H9 (cell line): ENCODE measurements around the gene UTP11. TPM values are rescaled to one million over a fixed set of nuclear protein-coding genes. Genes with fewer than 3 reads are reported as not detected.

Experiments used
- DNase-seq: peaks from one replicate; pipeline ENCODE4 v3.0.0-alpha.2; 2017
- H2AFZ ChIP-seq: one replicate; pipeline ENCODE4 v1.6.1; 2013; ENCODE audit warnings: mild to moderate bottlenecking, low read length, control low read depth, moderate library complexity
- H2AK5ac ChIP-seq: 2 replicates; pipeline ENCODE4 v1.6.1; 2013; ENCODE audit warnings: low read length, control low read depth, mixed read lengths; ENCODE audit not compliant: insufficient read length
- H2BK120ac ChIP-seq: one replicate; pipeline ENCODE4 v1.6.1; 2013; ENCODE audit warnings: low read depth, mild to moderate bottlenecking, low read length, control low read depth, inconsistent platforms; ENCODE audit not compliant: poor library complexity, severe bottlenecking
- H2BK12ac ChIP-seq: 2 replicates; pipeline ENCODE4 v1.6.1; 2013; ENCODE audit warnings: low read length, control low read depth, mixed read lengths, low read depth; ENCODE audit not compliant: insufficient read length
- H2BK15ac ChIP-seq: 2 replicates; pipeline ENCODE4 v1.6.1; 2013; ENCODE audit warnings: low read depth, low read length, control low read depth
- H2BK20ac ChIP-seq: one replicate; pipeline ENCODE4 v1.6.1; 2013; ENCODE audit warnings: low read depth, mild to moderate bottlenecking, low read length, control low read depth, inconsistent platforms; ENCODE audit not compliant: poor library complexity, severe bottlenecking
- H2BK5ac ChIP-seq: 2 replicates; pipeline ENCODE4 v1.6.1; 2013; ENCODE audit warnings: low read length, control low read depth, mixed read lengths; ENCODE audit not compliant: insufficient read length
- H3K14ac ChIP-seq: 2 replicates; pipeline ENCODE4 v1.6.1; 2013; ENCODE audit warnings: low read length, control low read depth; ENCODE audit not compliant: insufficient read depth
- H3K18ac ChIP-seq: 2 replicates; pipeline ENCODE4 v1.6.1; 2013; ENCODE audit warnings: low read depth, mild to moderate bottlenecking, mixed read lengths, low read length, control low read depth; ENCODE audit not compliant: insufficient read length
- H3K23ac ChIP-seq: 2 replicates; pipeline ENCODE4 v1.6.1; 2013; ENCODE audit warnings: low read length, control low read depth, mixed read lengths, low read depth; ENCODE audit not compliant: insufficient read length
- H3K23me2 ChIP-seq: 2 replicates; pipeline ENCODE4 v1.6.1; 2013; ENCODE audit warnings: low read depth, mild to moderate bottlenecking, mixed read lengths, low read length, control low read depth; ENCODE audit not compliant: insufficient read length, poor library complexity, severe bottlenecking
- H3K27ac ChIP-seq: 2 replicates; pipeline ENCODE4 v1.5.1; 2013; ENCODE audit warnings: low read length, control low read depth, mixed read lengths, low read depth; ENCODE audit not compliant: insufficient read length
- H3K27me3 ChIP-seq: 2 replicates; pipeline ENCODE4 v1.6.1; 2013; ENCODE audit warnings: low read length, control low read depth, inconsistent platforms; ENCODE audit not compliant: insufficient read depth
- H3K4ac ChIP-seq: 2 replicates; pipeline ENCODE4 v1.6.1; 2013; ENCODE audit warnings: low read depth, mild to moderate bottlenecking, control low read depth, inconsistent platforms, low read length, moderate library complexity
- H3K4me1 ChIP-seq: 2 replicates; pipeline ENCODE4 v1.6.1; 2013; ENCODE audit warnings: low read length, control low read depth, inconsistent platforms; ENCODE audit not compliant: insufficient read depth
- H3K4me2 ChIP-seq: 2 replicates; pipeline ENCODE4 v1.6.1; 2013; ENCODE audit warnings: low read length, control low read depth, mixed read lengths; ENCODE audit not compliant: insufficient read length, insufficient read depth
- H3K56ac ChIP-seq: 2 replicates; pipeline ENCODE4 v1.6.1; 2013; ENCODE audit warnings: low read depth, mild to moderate bottlenecking, mixed read lengths, low read length, control low read depth; ENCODE audit not compliant: insufficient read length
- H3K79me1 ChIP-seq: 2 replicates; pipeline ENCODE4 v1.6.1; 2013; ENCODE audit warnings: low read depth, mild to moderate bottlenecking, moderate library complexity, low read length, control low read depth, inconsistent platforms; ENCODE audit not compliant: insufficient read depth, poor library complexity, severe bottlenecking
- H3K79me2 ChIP-seq: 2 replicates; pipeline ENCODE4 v1.6.1; 2013; ENCODE audit warnings: low read length, control low read depth, inconsistent platforms; ENCODE audit not compliant: insufficient read depth
- H3K9ac ChIP-seq: 2 replicates; pipeline ENCODE4 v1.6.1; 2013; ENCODE audit warnings: low read length, control low read depth, mixed read lengths; ENCODE audit not compliant: insufficient read length; ENCODE audit errors: extremely low read depth
- H3K9me3 ChIP-seq: one replicate; pipeline ENCODE4 v1.6.1; 2013; ENCODE audit warnings: low read depth, low read length, inconsistent platforms; ENCODE audit not compliant: control insufficient read depth
- H3T11ph ChIP-seq: one replicate; pipeline ENCODE4 v1.6.1; 2013; ENCODE audit warnings: mild to moderate bottlenecking, low read length, control low read depth, inconsistent platforms
- H4K20me1 ChIP-seq: one replicate; pipeline ENCODE4 v1.6.1; 2013; ENCODE audit not compliant: control insufficient read depth, insufficient read length, insufficient read depth
- H4K5ac ChIP-seq: 2 replicates; pipeline ENCODE4 v1.6.1; 2013; ENCODE audit warnings: low read depth, mild to moderate bottlenecking, mixed read lengths, low read length, control low read depth; ENCODE audit not compliant: insufficient read length
- H4K8ac ChIP-seq: replicated peaks from 2 replicates; pipeline ENCODE4 v1.6.1; 2013; ENCODE audit warnings: low read length, control low read depth, mixed read lengths, low read depth; ENCODE audit not compliant: insufficient read length
- H4K91ac ChIP-seq: 2 replicates; pipeline ENCODE4 v1.6.1; 2013; ENCODE audit warnings: low read depth, mild to moderate bottlenecking, moderate library complexity, mixed read lengths, low read length, control low read depth; ENCODE audit not compliant: insufficient read length
- H3K27ac Mint-ChIP-seq, 3 experiments: 2 replicates in 2 of 3; 3 replicates in 1 of 3; pipeline ENCODE4 v1.8.0; 2020 to 2021; ENCODE audit warnings: mixed read lengths in 3 of 3, mild to moderate bottlenecking in 1 of 3, moderate library complexity in 1 of 3
- H3K27me3 Mint-ChIP-seq: 2 replicates; pipeline ENCODE4 v1.8.0; 2021; ENCODE audit warnings: low read depth, mild to moderate bottlenecking, moderate library complexity, mixed read lengths
- H3K36me3 Mint-ChIP-seq, 3 experiments: 2 replicates in 2 of 3; 3 replicates in 1 of 3; pipeline ENCODE4 v1.8.0; 2020 to 2021; ENCODE audit warnings: low read depth in 3 of 3, mixed read lengths in 3 of 3; ENCODE audit not compliant: insufficient read depth in 1 of 3
- H3K4me1 Mint-ChIP-seq, 2 experiments: 2 replicates each; pipeline ENCODE4 v1.8.0; 2020; ENCODE audit warnings: mixed read lengths in 2 of 2
- H3K4me3 Mint-ChIP-seq, 2 experiments: 2 replicates in 1 of 2; 3 replicates in 1 of 2; pipeline ENCODE4 v1.8.0; 2020 to 2021; ENCODE audit warnings: mild to moderate bottlenecking in 2 of 2, mixed read lengths in 2 of 2, moderate library complexity in 1 of 2
- H3K9me3 Mint-ChIP-seq, 2 experiments: 2 replicates in 1 of 2; 3 replicates in 1 of 2; pipeline ENCODE4 v1.8.0; 2020; ENCODE audit warnings: mild to moderate bottlenecking in 2 of 2, mixed read lengths in 2 of 2, moderate library complexity in 1 of 2
- WGBS: extraction: QIAGEN DNeasy Blood & Tissue Kit; methylation state at CpG from one replicate; pipeline ENCODE4 v1.1.7; 2013; ENCODE audit warnings: missing lambda C conversion rate, low lambda C conversion rate, mixed read lengths; ENCODE audit not compliant: insufficient read length; ENCODE audit errors: extremely low coverage; 5-methylcytosine and 5-hydroxymethylcytosine counted together
- total RNA-seq: library from RNA; stranded (reverse); gene quantifications from 2 replicates; pipeline ENCODE4 v1.2.1, GENCODE V29; 2021
- TF ChIP-seq, protein P1 (sequence below): fragments of 200-600 bp; sonication (generic); conservative IDR thresholded peaks from 3 replicates; pipeline ENCODE4 v1.8.0; 2021; ENCODE audit warnings: antibody characterized with exemption, mild to moderate bottlenecking

Gene UTP11
- total RNA-seq, 1 experiment from 2014 or later = 63.1 TPM

GRCh38 chr1:38073534-38074301, 61.2 kb downstream of the UTP11 start:
- no peaks in the 10 kb centered on the region for H3K9me3 ChIP-seq
- no peak overlapping the region for H2BK120ac ChIP-seq
- no peak overlapping the region for H3K23ac ChIP-seq
- no peak overlapping the region for H2BK12ac ChIP-seq
- H2AK5ac ChIP-seq = no peak overlapping the region
- no peaks in the 10 kb centered on the region for H3K27me3 ChIP-seq
- no peak overlapping the region for H3K14ac ChIP-seq
- no peak for DNase-seq
- H4K20me1 ChIP-seq = no peaks in the 10 kb centered on the region
- peak overlapping the region in 1 of 2 experiments; percentile 3; a peak in 2 of 5 replicates for H3K4me3 Mint-ChIP-seq
- no peak overlapping the region for H2AFZ ChIP-seq
- no peak overlapping the region for H3K56ac ChIP-seq
- no peak overlapping the region for H4K8ac ChIP-seq
- no peak overlapping the region for H3K4ac ChIP-seq
- peaks cover 31 to 44% of the 10 kb centered on the region in 2 experiments for H3K4me1 Mint-ChIP-seq
- no CpG with 5 or more reads among the region's 9 CpGs for WGBS
- H2BK5ac ChIP-seq = no peak overlapping the region
- H3K18ac ChIP-seq = no peak overlapping the region
- TF ChIP-seq, protein P1, sequence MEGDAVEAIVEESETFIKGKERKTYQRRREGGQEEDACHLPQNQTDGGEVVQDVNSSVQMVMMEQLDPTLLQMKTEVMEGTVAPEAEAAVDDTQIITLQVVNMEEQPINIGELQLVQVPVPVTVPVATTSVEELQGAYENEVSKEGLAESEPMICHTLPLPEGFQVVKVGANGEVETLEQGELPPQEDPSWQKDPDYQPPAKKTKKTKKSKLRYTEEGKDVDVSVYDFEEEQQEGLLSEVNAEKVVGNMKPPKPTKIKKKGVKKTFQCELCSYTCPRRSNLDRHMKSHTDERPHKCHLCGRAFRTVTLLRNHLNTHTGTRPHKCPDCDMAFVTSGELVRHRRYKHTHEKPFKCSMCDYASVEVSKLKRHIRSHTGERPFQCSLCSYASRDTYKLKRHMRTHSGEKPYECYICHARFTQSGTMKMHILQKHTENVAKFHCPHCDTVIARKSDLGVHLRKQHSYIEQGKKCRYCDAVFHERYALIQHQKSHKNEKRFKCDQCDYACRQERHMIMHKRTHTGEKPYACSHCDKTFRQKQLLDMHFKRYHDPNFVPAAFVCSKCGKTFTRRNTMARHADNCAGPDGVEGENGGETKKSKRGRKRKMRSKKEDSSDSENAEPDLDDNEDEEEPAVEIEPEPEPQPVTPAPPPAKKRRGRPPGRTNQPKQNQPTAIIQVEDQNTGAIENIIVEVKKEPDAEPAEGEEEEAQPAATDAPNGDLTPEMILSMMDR = no peak
- no peaks in the 10 kb centered on the region; the same call in 1 of the 2 replicates for H3K27me3 Mint-ChIP-seq
- no peaks in the 10 kb centered on the region for H3K79me2 ChIP-seq
- no peak overlapping the region for H2BK20ac ChIP-seq
- no peaks in the 10 kb centered on the region; a peak in 1 of 5 replicates for H3K9me3 Mint-ChIP-seq
- H4K91ac ChIP-seq = no peak overlapping the region
- no peak overlapping the region for H2BK15ac ChIP-seq
- H3K23me2 ChIP-seq = no peaks in the 10 kb centered on the region
- H3K4me1 ChIP-seq = no peaks in the 10 kb centered on the region; the same call in none of the 2 replicates
- no peak overlapping the region for H4K5ac ChIP-seq
- no peak overlapping the region for H3K9ac ChIP-seq
- peak overlapping the region; percentile 17 to 74 (median 30); a peak in 5 of 7 replicates for H3K27ac Mint-ChIP-seq
- H3K79me1 ChIP-seq = no peaks in the 10 kb centered on the region
- H3K36me3 Mint-ChIP-seq = no peaks in the 10 kb centered on the region
- H3K4me2 ChIP-seq = no peak overlapping the region
- no peak overlapping the region for H3T11ph ChIP-seq
- H3K27ac ChIP-seq = no peak overlapping the region
